ENCODE results near the gene SLIT3.

Gene SLIT3

GRCh38 chr5:168676501-168676900 is 624.4 kb downstream of the SLIT3 start:
- H3K36me3 ChIP-seq (ENCODE audit: low read length), result no peaks in the 10 kb centered on the region
- no peak overlapping the region for H3K9ac ChIP-seq (ENCODE audit: low read length)
- no peaks in the 10 kb centered on the region for H3K79me2 ChIP-seq (ENCODE audit: insufficient read depth, low read length)
- H3K9me2 ChIP-seq (replicated peaks; ENCODE audit: insufficient read depth, low read length), result no peaks in the 10 kb centered on the region
- no peaks in the 10 kb centered on the region for H3K27me3 ChIP-seq (ENCODE audit: low read length)
- no peak for TF ChIP-seq CTCF (IDR thresholded peaks at IDR 0.05; ENCODE audit: insufficient read depth, low read length, poor library complexity, severe bottlenecking)
- TF ChIP-seq EZH2phosphoT487 (conservative IDR thresholded peaks at IDR 0.05; ENCODE audit: low read length), result no peak
- H4K20me1 ChIP-seq (ENCODE audit: low read depth, low read length), result no peaks in the 10 kb centered on the region
- no peak overlapping the region for H2AFZ ChIP-seq (ENCODE audit: low read depth, low read length, severe bottlenecking)
- H3F3A ChIP-seq (ENCODE audit: insufficient read depth), result no peaks in the 10 kb centered on the region
- H3K9me3 ChIP-seq (ENCODE audit: insufficient read depth, low read length), result no peaks in the 10 kb centered on the region
- H3K4me3 ChIP-seq (ENCODE audit: insufficient read depth, low read length, poor library complexity, severe bottlenecking), result no peak overlapping the region
- no peak overlapping the region for H3K4me2 ChIP-seq (ENCODE audit: low read depth, low read length, poor library complexity, severe bottlenecking)
- H3K27ac ChIP-seq (ENCODE audit: low read depth, low read length), result no peak overlapping the region

- Histone ChIP-seq H4K20me1 (ENCODE audit: low read depth, low read length) (no peaks in the 10 kb centered on the region), H3K36me3 (ENCODE audit: low read length) (no peaks in the 10 kb centered on the region), H3K79me2 (ENCODE audit: insufficient read depth, low read length) (no peaks in the 10 kb centered on the region), H3K4me2 (ENCODE audit: low read depth, low read length, poor library complexity, severe bottlenecking) (no peak overlapping the region), H3K4me3 (ENCODE audit: insufficient read depth, low read length, poor library complexity, severe bottlenecking) (no peak overlapping the region), H3K9me3 (ENCODE audit: insufficient read depth, low read length) (no peaks in the 10 kb centered on the region), H2AFZ (ENCODE audit: low read depth, low read length, severe bottlenecking) (no peak overlapping the region), H3F3A (ENCODE audit: insufficient read depth) (no peaks in the 10 kb centered on the region), H3K9me2 (replicated peaks; ENCODE audit: insufficient read depth, low read length) (no peaks in the 10 kb centered on the region), H3K9ac (ENCODE audit: low read length) (no peak overlapping the region), H3K27ac (ENCODE audit: low read depth, low read length) (no peak overlapping the region), H3K27me3 (ENCODE audit: low read length) (no peaks in the 10 kb centered on the region)
- no peak for TF ChIP-seq EZH2phosphoT487 (conservative IDR thresholded peaks at IDR 0.05; ENCODE audit: low read length)
- no peak for TF ChIP-seq CTCF (IDR thresholded peaks at IDR 0.05; ENCODE audit: insufficient read depth, low read length, poor library complexity, severe bottlenecking)
Observed at GRCh38 chr5:168675883-168676408, 625.0 kb downstream of the SLIT3 start.

DNA sequence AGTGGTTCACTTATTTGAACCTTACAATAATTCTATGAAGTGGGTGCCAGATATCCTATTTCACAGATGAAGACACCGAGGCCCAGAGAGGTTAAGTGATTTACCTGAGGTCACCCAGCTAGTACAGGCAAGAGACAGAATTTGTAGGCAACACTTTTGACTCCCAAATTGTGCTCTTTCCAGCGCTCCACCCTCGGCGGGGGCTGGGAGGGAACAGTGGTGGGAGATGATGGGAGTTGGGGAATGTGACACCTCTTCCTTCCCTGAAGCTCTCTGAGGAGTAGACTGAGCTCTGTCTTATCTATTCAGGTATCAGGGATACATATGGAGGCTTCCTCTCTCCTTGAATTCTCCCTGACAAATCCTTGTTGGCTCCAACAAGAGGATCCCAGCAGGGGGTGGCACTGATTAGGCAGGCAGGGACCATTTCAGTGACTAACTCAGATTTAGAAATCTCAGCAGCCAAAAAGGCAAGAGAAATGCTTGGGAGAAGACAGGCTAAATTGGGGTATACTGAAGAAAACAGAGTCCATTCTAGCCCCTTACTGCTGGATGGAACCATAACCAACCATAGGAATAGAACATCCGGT is 626.0 kb downstream of the SLIT3 start:
- Histone ChIP-seq H3F3A (ENCODE audit: insufficient read depth) (no peaks in the 10 kb centered on the region), H3K4me3 (ENCODE audit: insufficient read depth, low read length, poor library complexity, severe bottlenecking) (no peak overlapping the region), H4K20me1 (ENCODE audit: low read depth, low read length) (no peaks in the 10 kb centered on the region)

More for the DNA sequence above, 626.0 kb downstream of the SLIT3 start:
- no peak overlapping the region for H3K9ac ChIP-seq (ENCODE audit: low read length)
- H3K4me2 ChIP-seq (ENCODE audit: low read depth, low read length, poor library complexity, severe bottlenecking), result no peak overlapping the region
- no peaks in the 10 kb centered on the region for H3K9me3 ChIP-seq (ENCODE audit: insufficient read depth, low read length)
- no peaks in the 10 kb centered on the region for H3K9me2 ChIP-seq (replicated peaks; ENCODE audit: insufficient read depth, low read length)
- TF ChIP-seq EZH2phosphoT487 (conservative IDR thresholded peaks at IDR 0.05; ENCODE audit: low read length), result no peak
- TF ChIP-seq CTCF (IDR thresholded peaks at IDR 0.05; ENCODE audit: insufficient read depth, low read length, poor library complexity, severe bottlenecking), result no peak
- H3K79me2 ChIP-seq (ENCODE audit: insufficient read depth, low read length), result no peaks in the 10 kb centered on the region
- H3K36me3 ChIP-seq (ENCODE audit: low read length), result no peaks in the 10 kb centered on the region
- H3K27me3 ChIP-seq (ENCODE audit: low read length), result no peaks in the 10 kb centered on the region
- H3K27ac ChIP-seq (ENCODE audit: low read depth, low read length), result no peak overlapping the region
- H2AFZ ChIP-seq (ENCODE audit: low read depth, low read length, severe bottlenecking), result no peak overlapping the region

Measured in SU-DHL-6 (cell line).